Measurements from ENCODE around the gene CFAP126.

GRCh38 chr1:161402446-161402845 is 34.8 kb upstream of the CFAP126 start:
- no peak for TF ChIP-seq CTCF (IDR thresholded peaks at IDR 0.05 in 8 of 11, conservative IDR thresholded peaks at IDR 0.05 in 3 of 11)
- TF ChIP-seq POLR2AphosphoS5 (IDR thresholded peaks at IDR 0.05) = no peak
- TF ChIP-seq POLR2A (IDR thresholded peaks at IDR 0.05) = no peak
